Measurements from ENCODE around the gene MPZ.
"Not testable (repeated sequence)": the region's sequence is repeated elsewhere in the genome, so short reads cannot be mapped to it uniquely, and the experiment has no call there.

Gene MPZ

DNA sequence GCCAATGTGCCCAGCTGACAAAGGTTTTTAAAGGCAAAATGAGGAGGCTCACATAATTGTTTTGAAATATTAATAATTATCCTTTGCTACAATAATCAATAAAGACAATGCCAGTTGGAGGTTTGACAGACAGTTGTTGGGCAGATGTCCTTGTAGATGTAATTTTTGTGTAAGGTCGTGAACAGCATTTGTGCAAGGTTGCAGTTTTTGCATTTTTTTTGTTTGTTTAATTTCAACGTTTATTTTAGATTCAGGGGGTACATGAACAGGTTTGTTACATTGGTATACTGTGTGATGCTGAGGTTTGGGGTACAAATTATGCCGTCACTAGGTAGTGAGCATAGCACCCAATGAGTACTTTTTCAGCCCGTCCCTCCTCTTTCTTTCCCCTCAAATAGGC, 9.3 kb downstream of the MPZ start:
- DNase-seq (ENCODE audit: low read depth in 2 of 2): no peak

DNA sequence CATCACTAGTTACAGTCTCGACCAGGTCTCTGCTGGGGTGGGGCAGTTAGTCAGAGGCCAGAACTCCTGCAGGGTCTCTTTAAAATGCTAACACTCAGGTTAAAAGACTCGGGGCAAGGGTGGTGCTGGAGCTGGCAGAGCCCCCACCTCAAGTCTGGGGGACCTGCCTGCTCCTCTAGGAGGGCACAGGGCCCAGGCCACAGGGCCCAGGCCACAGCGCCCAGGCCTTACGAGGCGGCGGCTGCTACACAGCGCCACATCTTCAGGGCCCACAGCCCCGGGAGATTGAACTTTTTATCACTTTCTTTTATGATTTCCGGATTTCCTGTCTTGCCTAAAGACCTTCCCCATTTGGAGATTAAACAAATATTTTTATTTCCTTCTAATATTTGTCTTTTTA, 10.4 kb downstream of the MPZ start:
- no peak for DNase-seq (ENCODE audit: low read depth in 2 of 2)

DNA sequence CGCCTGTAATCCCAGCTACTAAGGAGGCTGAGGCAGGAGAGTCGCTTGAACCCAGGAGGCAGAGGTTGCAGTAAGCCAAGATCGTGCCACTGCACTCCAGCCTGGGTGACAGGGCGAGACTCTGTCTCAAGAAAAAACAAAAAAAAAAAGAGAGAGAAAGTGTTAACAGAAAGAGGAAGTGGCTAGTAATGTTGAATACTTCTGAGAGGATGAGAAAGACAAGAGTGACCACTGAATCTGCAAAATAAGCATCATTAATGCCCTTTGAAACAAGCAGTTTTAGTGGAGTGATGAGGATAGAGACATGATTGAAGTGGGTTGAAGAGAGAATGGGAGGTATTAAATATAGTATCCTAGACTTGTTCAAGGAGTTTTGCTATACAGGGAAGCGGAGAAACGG, 11.7 kb downstream of the MPZ start:
- DNase-seq (ENCODE audit: low read depth in 2 of 2): no peak

DNA sequence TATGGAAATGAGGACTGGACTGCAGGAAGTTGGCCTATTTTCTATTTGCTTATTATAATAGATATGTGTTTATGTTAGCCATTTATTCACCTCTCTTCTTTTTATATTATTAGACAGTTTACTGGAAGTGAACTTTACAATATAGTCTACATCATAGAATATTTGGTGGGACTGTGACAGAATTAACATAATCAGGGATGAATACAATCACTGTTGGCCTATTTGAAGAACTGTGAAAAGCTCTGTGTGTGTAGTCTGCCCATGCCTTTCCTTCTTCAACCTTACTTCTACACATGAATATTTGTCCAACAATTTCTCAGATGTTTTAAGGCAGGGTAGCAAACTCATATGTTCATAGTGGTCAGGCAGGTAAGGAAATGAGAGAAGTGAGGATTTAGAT, 12.4 kb downstream of the MPZ start:
- DNase-seq (ENCODE audit: low read depth in 2 of 2): no peak

DNA sequence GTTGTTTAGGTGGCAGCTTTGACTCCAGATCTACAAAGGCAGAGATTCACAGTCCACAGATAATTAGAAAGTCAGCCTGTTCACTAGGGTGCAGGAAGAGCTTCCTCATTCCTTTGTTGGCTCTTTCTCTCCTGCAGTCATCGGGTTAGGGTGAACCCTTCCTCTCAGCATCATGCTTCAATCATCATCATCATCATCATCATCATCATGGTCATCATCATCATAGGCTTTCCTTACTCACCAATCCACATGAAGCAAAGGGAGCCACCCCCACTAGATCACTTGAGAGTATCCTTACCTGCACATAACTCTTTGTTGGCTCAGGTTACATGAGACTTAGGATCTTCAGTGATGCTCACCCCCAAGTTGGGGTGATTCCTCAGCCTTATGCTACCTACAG, 19.0 kb downstream of the MPZ start:
- no peak for DNase-seq (ENCODE audit: low read depth in 2 of 2)

DNA sequence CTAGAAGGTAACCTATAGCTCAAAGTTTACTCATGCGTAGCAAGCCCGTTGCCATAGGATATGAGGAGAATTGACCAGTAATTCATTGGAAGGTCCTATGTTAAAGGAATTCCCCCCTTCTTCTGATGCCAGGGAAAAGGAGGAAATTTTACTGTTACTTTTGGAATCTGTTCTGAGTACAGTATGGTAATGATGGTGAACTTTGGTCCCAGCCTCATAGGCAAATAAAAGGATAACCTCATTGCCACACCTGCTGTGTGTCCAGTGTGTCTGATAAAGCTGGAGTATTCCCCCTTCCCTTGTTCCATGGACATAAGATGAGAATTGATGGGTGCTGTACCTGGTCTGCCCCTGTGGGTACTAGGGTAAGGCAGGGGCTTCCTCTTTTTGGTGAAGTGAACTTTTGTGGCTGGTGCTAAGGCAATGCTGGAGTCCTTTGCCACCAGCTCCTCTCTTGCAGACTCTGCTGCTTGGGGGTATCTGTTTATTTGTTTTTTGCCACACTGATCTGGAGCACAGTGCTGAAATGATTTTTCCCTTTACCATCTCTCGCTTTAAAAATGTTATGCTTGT, 22.2 kb downstream of the MPZ start:
- DNase-seq (ENCODE audit: low read depth in 2 of 2): no peak

DNA sequence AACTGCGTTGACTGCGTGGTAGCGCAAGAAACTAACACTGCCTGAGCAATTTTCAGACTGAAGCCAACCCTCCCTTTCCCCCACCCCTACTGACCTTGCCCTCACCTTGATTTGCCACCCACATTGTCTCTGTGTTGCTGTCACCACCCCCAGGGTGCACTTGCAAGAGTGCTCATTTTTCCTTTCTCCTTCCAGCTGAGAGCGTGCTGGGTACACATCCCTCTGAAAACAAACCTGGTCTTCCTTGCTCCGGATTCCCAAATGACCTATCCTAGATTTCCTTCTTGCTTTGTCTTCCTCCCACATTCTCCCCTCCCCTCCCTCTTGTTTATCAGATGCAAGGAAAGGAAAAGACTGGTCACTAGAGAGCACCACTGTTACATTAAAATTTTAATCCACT, 24.2 kb downstream of the MPZ start:
- DNase-seq (ENCODE audit: low read depth in 2 of 2): no peak

DNA sequence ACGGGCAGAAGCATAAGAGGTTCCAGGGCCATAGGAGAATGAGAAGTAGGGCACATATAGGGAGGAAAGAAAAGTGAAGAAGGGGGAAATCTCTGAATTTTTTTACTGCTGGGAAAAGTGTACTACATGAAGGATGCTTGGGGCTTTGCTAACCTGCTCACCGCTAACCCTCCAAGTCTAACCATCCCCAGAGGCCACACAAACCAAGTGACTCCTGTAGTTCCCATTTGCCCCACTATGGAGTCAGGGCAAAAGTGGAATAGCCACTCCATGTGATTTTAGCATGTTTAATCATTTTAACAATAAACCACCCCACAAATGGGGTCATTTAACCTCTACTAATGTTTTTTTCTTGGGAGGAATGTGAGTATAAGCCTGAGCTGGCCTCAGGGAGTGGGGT, 24.7 kb downstream of the MPZ start:
- DNase-seq (ENCODE audit: low read depth in 2 of 2): no peak

DNA sequence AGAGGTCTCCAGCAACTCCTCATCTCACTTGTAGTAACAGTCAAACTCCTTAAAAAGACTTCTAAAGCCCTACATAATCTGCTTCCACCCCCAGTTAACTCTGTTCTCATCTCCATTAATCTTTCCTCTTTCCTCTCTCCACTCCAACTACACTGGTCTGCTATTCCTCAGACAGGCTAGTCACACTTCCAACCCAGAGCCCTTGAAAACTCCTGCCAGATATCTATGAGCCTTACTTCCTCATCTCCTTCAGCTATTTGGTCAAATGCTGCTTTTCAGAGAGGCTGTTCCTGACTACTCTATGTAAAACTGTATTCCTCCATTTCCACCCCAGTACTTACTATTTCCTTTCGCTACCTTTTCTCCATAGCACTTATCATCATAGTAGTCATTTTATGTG, 26.8 kb downstream of the MPZ start:
- no peak for DNase-seq (ENCODE audit: low read depth in 2 of 2)

DNA sequence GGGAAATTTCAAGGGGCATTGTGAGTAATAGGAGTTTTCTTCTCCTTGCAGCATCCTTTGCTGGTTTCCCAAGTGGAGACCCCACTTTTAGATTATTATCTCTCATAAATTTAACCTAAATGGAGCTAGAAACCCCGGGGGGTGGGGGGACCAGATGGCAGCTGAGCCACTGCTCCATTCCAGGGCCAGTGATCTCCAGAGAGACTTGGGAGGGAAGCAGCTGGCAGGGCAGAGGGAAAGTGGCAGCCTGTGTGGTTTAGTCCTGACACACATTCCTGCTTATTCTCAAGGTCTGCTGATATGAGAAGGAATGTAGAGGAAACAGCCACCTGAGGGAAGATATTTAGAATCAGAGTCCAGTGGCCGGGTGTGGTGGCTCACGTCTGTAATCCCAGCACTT, 34.9 kb downstream of the MPZ start:
- no peak for DNase-seq (ENCODE audit: low read depth in 2 of 2)

DNA sequence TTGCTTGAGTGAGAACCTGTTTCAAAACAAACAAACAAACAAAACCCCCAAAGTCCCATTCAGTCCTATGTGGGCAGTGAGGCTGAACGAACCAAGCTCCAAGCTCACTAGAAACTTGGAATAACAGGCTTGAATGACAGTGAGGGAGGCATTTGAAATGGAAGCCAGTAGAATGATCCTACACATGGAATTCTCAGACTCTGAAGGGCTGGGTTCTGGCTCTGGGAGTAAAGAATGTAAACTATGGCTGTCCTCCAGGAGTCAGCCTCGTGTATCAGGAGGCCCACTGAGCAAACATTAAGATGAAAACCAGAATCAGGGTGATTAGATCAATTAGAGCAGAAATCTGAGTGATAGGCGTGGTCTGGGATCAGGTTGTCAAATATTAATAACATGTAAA, 36.4 kb downstream of the MPZ start:
- DNase-seq (ENCODE audit: low read depth in 2 of 2): no peak

DNA sequence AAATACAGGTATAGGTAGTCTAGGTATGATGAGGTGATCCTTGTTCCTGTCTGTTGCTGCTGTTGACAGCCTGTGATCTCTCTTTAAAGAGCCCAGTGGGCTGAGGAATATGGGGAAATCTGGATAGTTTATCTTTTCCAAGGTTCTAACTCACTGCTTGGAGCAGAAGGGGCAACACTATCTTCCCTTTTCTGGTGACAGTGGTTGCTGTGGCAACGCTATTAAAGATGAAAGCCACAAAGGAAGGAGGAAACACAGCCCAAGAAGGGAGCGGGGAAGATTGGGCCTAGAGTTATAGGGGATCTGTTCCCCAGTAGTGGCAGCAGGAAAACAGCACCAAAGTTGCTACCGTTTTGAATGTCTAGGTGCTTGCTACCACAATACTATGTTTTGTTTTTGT, 42.4 kb downstream of the MPZ start:
- DNase-seq (ENCODE audit: low read depth in 2 of 2): no peak

DNA sequence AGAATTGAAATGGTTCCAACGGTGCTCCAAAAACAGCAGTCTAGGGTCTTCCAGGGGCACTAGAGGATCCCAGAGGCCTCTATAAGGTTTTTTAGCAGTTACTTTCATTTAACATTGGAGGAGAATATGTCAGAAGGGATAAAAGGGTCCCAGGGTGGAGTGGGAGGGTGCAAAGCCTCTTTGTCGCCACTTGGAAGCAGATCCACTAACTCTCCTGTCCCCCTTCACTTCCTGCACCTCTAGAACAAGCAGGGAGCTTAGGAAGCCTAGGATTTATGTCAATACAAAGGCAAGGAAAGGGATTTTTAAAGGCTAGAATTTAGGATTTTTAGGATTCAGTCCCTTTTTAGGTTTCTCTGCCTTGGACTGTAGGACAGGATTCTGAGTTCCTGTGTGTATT, 42.9 kb downstream of the MPZ start:
- no peak for DNase-seq (ENCODE audit: low read depth in 2 of 2)

DNA sequence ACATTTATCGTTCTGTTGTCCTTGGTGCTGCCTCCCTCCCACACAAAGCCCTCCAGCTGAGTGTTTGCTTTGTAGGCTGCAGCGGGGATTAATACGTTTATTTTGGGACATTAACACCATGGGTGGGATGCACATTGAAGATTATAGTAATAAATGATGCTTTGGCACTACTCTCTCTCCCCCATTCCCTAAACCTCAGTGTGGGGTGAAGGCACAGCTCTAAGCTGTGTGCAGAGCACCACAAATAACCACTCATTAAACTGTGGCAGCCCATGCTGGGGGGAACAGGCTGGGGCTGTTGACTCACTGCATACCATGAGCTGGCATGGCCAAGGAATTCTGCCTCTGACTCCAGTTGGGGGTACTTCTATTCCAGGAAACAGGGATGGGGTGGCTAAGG, 43.6 kb downstream of the MPZ start:
- DNase-seq (ENCODE audit: low read depth in 2 of 2): no peak

DNA sequence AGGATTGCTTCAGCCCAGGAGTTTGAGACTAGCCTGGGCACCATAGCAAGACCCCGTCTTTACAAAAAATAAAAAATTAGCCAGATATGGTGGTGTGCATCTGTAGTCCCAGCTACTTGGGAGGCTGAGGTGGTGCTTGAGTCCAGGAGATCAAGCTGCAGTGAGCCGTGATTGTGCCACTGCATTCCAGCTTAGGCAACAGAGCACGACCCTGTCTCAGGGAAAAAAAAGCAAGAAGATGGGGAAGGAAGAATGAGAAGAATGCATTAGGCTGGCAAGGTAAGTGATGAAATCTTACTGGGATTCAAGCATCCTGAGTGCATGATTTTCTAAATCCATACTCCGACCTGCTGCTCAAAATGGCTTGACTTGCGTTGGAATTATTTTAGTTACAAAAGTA, 44.5 kb downstream of the MPZ start:
- no peak for DNase-seq (ENCODE audit: low read depth in 2 of 2)

DNA sequence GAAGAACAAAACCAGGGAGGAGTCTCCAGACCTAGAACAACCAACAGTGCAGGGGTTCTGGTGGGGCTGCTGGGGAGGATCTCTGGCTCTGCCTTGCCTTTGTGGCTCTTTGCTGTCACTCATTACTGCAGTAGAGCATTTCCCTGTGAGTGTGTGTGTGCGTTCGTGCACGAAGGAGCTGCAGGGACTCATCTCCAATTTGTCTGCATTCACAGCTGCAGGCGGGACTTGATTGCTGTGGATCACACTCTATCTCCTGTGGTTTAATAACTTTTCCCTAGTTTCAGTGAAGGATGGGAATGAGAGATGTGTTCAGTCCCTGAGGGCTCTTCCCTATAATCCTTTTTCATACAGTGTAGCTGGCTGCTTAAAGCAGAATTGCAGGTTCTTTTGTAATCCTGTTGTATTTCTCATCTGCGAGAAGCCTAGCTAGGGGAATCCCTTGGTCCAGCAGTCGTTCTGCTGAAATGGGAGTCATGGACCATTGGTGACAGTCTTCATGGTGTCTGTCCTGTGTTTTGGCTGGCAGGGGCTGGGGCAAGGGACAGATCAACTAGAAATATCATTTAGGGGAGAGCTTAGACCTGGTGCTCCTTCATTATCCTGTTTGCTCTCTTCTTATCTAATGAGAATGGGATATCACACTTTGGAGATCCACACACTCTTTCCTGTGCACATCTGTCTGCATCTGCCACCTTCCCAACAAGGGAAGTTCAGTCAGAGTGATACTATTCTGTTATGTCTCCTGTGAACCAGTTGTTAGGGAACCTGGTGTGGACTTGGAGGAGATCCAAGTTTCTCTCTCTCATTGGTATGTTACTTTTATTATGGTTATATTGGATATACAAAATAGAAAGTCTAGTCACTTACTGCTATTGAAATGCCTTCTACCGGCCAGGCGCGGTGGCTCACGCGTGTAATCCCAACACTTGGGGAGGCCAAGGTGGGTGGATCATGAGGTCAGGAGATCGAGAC, 48.2 kb downstream of the MPZ start:
- DNase-seq (ENCODE audit: low read depth in 2 of 2): no peak

DNA sequence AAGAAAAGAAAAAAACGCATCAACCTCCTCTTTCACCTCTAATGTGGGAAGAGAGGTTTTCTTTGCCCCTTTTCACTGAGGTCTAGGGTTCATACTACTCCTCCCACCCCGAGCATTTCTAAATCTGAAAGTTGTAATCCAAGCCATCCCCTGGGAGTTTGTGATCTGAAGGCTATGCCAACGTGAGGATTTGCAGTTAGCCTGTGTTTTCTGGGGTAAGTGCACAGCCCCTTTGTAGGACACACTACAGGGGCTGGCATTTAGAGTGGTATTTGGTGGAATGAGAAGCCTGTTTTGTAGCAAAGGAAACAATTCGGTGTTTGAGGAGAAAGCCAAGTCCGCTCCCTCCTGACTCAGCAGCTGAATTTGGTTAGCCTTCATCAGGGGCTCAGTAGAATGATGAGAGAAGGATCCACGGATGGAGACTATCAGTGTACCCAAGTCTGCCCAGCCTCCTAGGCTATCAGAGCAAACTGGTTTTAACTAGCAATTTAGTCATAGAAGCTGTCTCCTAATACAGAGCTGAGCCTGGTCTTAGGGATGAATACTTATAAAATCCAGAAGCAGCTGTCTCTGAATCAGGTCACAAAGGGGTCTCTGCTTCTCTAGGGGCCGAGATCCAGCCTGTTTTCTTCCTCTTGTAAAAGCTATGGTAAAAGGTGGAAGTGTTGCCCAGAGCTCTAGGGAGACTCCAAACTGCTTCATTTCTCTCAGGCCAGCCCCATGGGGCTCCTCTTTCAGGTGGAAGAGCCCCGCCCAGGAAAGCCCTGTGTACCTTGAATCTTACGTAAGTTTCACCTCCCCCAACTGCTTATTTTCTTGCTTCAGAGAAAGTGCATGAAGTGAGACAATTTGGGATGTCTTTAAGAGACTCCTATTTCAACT, 49.1 kb downstream of the MPZ start:
- DNase-seq (ENCODE audit: low read depth in 2 of 2): no peak

DNA sequence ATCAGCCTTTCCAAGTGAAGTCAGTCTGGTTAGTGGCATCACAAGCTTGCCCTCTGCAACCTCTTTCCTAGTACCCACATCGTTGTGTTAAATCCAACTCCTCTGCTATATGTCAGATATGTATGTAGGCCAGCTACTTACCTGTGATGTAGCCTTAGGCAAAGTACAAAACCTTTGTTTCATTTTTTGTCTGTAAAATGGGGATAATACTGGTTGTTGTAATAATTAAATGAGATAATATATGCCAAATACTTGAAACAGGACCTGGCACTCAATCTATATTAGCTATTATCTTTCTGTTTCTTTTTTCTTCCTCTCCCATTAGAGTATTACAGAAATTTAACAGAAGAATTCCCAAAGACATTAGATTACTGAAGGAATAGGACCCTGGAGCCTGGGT, 50.0 kb downstream of the MPZ start:
- no peak for DNase-seq (ENCODE audit: low read depth in 2 of 2)

DNA sequence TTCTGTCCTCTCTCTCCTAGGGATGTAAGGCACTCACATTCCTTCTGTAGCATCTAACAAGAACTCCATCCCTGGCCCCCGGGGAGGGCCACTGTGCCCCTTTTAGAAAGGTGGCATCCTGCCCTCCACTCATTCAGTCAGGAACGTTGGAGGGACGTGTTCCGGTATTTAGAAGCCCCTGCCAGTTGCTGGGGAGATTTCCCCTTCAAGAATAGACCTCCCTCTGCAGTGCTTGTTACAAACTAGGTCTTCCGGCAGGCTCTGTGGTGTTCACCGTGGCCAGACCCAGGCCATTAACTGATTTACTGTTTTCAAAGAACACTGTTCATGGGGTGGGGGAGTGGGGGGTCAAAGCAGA, 50.4 kb downstream of the MPZ start:
- no peak for DNase-seq (ENCODE audit: low read depth in 2 of 2)

DNA sequence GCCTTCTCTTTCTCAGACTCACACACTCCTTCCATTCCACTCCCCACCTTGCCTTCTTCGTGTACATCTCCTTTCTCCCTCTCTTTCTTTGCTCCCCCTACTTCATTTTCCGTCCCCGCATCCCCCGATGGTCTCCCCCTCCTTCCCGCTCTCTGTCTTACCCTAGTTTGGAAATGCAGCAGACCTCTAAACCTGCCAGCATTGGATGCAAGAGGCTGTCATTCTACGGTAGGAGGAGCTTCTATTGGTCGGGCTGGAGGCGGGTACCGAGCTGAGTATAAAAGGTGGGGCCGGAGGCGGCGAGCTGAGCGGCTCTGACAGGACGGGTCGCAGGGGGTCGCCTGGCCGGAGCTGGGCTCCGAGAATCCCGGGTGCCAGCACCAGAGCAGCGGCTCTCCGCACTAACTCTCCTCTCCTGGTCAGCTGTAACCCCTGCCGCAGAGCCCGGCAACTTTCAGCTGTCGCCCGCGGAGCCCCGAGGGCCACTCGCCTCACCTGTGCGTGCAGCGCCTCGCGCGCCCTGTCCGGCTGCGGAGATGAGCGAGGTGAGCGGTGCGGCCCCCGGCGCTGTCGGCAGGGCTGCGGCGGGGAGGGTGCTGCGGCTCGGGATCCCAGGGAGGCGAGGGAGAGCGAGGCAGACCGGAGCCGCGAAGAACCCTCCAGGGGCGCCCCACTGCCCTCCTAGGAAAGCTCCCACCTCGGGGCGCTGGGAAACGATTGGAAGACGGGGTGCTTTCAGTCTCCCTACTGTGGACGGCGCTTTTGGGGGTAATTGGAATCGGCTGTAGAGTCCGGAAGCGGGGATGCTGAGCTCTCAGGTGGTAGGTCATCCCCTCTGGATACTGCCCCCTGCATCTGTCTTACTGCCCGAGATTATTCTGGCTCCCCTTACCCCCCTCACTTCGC, 51.1 kb downstream of the MPZ start, which contains the start of gene PCP4L1:
PCP4L1 (plus strand) TSS at position 307 of the 906 bp plus-strand sequence; CDS start at position 537, 230 bp downstream.
- DNase-seq (ENCODE audit: low read depth in 2 of 2): peak; percentile 7 to 34

DNA sequence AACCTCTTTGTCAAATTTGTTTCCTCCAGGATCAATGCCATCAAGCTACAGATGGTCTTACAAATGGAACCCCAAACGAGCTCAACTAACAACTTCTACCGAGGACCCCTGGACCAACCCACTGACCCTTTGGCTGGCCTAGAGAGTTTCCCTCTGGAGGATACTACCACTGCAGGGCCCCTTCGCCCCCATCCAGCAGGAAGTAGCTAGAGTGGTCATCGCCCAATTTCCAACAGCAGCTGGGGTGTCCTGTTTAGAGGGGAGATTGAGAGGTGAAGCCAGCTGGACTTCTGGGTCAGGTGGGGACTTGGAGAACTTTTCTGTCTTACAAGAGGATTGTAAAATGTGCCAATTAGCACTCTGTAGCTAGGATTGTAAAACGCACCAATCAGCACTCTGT, 52.7 kb downstream of the MPZ start:
- not testable (repeated sequence) for DNase-seq (ENCODE audit: low read depth in 2 of 2)
